ENCODE measurements around the gene MRPS2. TPM values are rescaled to one million over a fixed set of nuclear protein-coding genes. Genes with fewer than 3 reads are reported as not detected.

MRPS2 gene
- total and polyA plus RNA-seq, 10 of the 15 experiments (the other 5 are each of a cell fraction or from before 2014, with no cell fraction given), result 3.3 to 103 (median 69.5) TPM

- BruUV-seq (replicated peaks), result no TSS peak
- ATAC-seq, result no peak
- ChIA-PET RAD21 (ENCODE audit: unreplicated experiment) (no interaction called here), SMC1A (ENCODE audit: uncharacterized antibody, unreplicated experiment) (no interaction called here), CTCF (no interaction called here), POLR2A (no interaction called here)
- H3K9me3 ChIP-seq (replicated peaks; ENCODE audit: control insufficient read depth, insufficient read depth, low read length), result no peaks in the 10 kb centered on the region
- H3K36me3 ChIP-seq (ENCODE audit: control insufficient read depth in 2 of 2, insufficient read depth in 2 of 2, low read length in 1 of 2), result no peaks in the 10 kb centered on the region; a peak in 1 of 4 replicates
- no peak overlapping the region for H3K27ac ChIP-seq (ENCODE audit: control insufficient read depth, insufficient read depth)
- DNase-seq (ENCODE audit: low read depth, low spot score), result no peak
- TF ChIP-seq MXI1 (IDR thresholded peaks at IDR 0.05; ENCODE audit: low read depth, low read length), result no peak
- TF ChIP-seq MLLT1 (IDR thresholded peaks at IDR 0.05), result no peak
- TF ChIP-seq JUNB (IDR thresholded peaks at IDR 0.05), result no peak
- no peak for TF ChIP-seq POLR2A (IDR thresholded peaks at IDR 0.05; ENCODE audit: low read depth, low read length)
- TF ChIP-seq ZSCAN29 (IDR thresholded peaks at IDR 0.05), result no peak
- no peak for TF ChIP-seq ZNF217 (IDR thresholded peaks at IDR 0.05)
- TF ChIP-seq TBL1XR1 (IDR thresholded peaks at IDR 0.05; ENCODE audit: low read depth, low read length), result no peak
- TF ChIP-seq KLF5 (IDR thresholded peaks at IDR 0.05; ENCODE audit: partially characterized antibody), result no peak
- no peak overlapping the region for H3K4me2 ChIP-seq (ENCODE audit: control insufficient read depth, insufficient read depth)
- no peaks in the 10 kb centered on the region for H4K20me1 ChIP-seq (ENCODE audit: control insufficient read depth, insufficient read depth)
- 82% methylated on average over 46 of the region's 47 CpGs for WGBS (ENCODE audit: insufficient coverage, insufficient replicate concordance, low lambda C conversion rate, missing lambda C conversion rate)
- H3K4me1 ChIP-seq (ENCODE audit: control insufficient read depth, insufficient read depth, low read length), result no peaks in the 10 kb centered on the region
- no peak overlapping the region for H3K4me3 ChIP-seq
- in situ Hi-C loops (cut with MboI), result no loop called here
- intact Hi-C loops (cut with micrococcal nuclease; ENCODE audit: unreplicated experiment), result no loop called here
- no peak for FAIRE-seq
- H3K79me2 ChIP-seq (ENCODE audit: control insufficient read depth, insufficient read depth, low read length), result no peaks in the 10 kb centered on the region
- H2AFZ ChIP-seq (ENCODE audit: control insufficient read depth, low read depth, low read length), result no peak overlapping the region
- H3K27me3 ChIP-seq (replicated peaks in 1 of 2; ENCODE audit: control insufficient read depth in 2 of 2, insufficient read depth in 2 of 2, low read length in 1 of 2), result no peaks in the 10 kb centered on the region; a peak in 1 of 4 replicates
- no peak overlapping the region for H3K9ac ChIP-seq (ENCODE audit: control insufficient read depth, insufficient read depth, low read length)
These were observed 15.8 kb upstream of the MRPS2 start for GRCh38 chr9:135484460-135485277.

All from GM12878 (cell line).